ENCODE data around the gene CROT. TPM values are rescaled to one million over a fixed set of nuclear protein-coding genes. Genes with fewer than 3 reads are reported as not detected.
"Not testable (repeated sequence)": the region's sequence is repeated elsewhere in the genome, so short reads cannot be mapped to it uniquely, and the experiment has no call there.

The CROT gene
- total RNA-seq, 1 donor from 2014 or later = 8.8 TPM

DNA sequence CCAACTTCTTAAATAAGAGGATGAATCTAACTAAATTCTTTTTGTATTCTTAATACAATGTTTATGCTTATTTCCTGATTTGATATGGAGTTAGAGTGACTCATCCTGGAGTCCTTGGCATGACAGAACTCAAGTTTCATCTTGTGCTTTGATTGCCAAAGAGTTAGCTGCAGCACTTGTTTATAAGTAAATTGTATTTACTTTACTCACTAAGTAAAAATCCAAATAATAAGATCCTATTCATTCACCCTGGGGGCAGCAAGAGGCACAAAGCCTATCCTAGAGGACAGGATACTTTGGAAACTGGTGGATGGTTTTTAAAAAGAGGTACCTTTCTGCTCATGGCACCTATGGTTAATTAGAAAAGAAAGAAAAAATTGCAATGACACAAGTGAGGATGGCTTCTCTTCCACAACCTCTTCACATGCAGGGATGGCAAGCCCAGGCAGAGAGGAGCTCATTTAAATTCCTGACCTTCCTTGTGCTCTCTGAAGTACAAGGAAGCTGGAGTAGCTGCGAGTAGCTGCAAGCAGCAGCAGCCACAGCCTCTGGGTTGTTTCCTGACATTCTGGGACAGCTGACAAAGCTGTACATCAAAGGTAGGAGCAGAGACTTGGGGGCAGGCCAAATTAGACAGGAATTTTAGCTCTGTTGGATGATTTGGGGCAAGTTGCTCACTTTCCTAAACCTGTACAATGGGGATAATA lies 28.5 kb upstream of the CROT start:
- TF ChIP-seq, protein P1, sequence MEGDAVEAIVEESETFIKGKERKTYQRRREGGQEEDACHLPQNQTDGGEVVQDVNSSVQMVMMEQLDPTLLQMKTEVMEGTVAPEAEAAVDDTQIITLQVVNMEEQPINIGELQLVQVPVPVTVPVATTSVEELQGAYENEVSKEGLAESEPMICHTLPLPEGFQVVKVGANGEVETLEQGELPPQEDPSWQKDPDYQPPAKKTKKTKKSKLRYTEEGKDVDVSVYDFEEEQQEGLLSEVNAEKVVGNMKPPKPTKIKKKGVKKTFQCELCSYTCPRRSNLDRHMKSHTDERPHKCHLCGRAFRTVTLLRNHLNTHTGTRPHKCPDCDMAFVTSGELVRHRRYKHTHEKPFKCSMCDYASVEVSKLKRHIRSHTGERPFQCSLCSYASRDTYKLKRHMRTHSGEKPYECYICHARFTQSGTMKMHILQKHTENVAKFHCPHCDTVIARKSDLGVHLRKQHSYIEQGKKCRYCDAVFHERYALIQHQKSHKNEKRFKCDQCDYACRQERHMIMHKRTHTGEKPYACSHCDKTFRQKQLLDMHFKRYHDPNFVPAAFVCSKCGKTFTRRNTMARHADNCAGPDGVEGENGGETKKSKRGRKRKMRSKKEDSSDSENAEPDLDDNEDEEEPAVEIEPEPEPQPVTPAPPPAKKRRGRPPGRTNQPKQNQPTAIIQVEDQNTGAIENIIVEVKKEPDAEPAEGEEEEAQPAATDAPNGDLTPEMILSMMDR (IDR thresholded peaks at IDR 0.05; ENCODE audit: borderline replicate concordance) = no peak
- intact Hi-C loops (cut with micrococcal nuclease) = no loop called here
- no peak for DNase-seq
- peaks cover 14% of the 10 kb centered on the region for H3K9me3 ChIP-seq (replicated peaks)
- no peak overlapping the region for H3K27ac ChIP-seq (replicated peaks)
- H3K4me1 ChIP-seq = no peaks in the 10 kb centered on the region
- H3K4me3 ChIP-seq = no peak overlapping the region
- no peaks in the 10 kb centered on the region for H3K27me3 ChIP-seq (ENCODE audit: low read depth)
- no peaks in the 10 kb centered on the region for H3K36me3 ChIP-seq

DNA sequence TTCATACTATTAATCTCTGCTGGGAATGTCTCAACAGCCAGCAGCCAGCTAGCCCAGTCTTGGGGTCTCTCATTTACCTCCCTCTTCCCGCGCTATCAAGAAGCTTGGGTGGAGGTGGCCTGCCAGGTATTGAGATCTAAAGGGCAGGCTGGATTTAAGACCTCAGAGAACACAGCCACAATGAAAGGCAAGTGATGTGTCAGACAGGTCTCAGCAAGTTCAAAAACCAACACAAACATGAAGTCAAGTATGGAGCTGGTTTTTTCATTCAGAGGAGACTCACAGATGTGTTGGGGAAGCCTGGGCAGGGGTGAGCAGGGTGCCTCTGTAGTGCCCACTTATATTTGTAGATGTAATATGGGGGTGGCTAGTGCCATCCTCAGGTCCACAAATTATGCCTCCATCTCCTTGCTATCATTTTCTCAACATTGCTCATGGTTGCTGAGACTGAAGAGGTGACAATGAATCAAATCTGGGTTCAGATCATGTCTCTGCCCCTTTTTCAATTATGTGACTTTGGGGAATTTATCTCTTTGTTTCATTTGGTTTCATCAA lies 27.7 kb upstream of the CROT start:
- DNase-seq = no peak
- intact Hi-C loops (cut with micrococcal nuclease) = no loop called here
- TF ChIP-seq, protein P1 (IDR thresholded peaks at IDR 0.05; ENCODE audit: borderline replicate concordance) = no peak
- H3K27ac ChIP-seq (replicated peaks) = no peak overlapping the region
- H3K9me3 ChIP-seq (replicated peaks) = peaks cover 21% of the 10 kb centered on the region
- H3K36me3 ChIP-seq = peaks cover under 1% of the 10 kb centered on the region
- no peaks in the 10 kb centered on the region for H3K27me3 ChIP-seq (ENCODE audit: low read depth)
- H3K4me3 ChIP-seq = no peak overlapping the region
- H3K4me1 ChIP-seq = no peaks in the 10 kb centered on the region

DNA sequence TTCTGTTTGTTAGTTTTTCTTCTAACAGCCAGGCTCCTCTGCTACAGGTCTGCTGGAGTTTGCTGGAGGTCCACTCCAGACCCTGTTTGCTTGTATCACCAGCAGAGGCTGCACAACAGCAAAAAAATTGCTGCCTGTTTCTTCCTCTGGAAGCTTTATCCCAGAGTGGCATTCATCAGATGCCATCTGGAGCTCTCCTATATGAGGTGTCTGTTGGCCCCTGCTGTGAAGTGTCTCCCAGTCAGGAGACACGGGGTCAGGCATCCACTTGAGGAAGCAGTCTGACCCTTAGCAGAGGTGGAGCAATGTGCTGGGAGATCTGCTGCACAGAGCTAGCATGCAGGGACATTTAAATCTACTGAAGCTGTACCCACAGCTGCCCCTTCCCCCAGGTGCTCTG lies 26.7 kb upstream of the CROT start:
- peaks cover 31% of the 10 kb centered on the region for H3K9me3 ChIP-seq (replicated peaks)
- intact Hi-C loops (cut with micrococcal nuclease) = no loop called here
- no peaks in the 10 kb centered on the region for H3K4me1 ChIP-seq
- H3K4me3 ChIP-seq = no peak overlapping the region
- no peak overlapping the region for H3K27ac ChIP-seq (replicated peaks)
- no peak for DNase-seq
- no peaks in the 10 kb centered on the region for H3K27me3 ChIP-seq (ENCODE audit: low read depth)
- TF ChIP-seq, protein P1 (IDR thresholded peaks at IDR 0.05; ENCODE audit: borderline replicate concordance) = no peak
- peaks cover 10% of the 10 kb centered on the region for H3K36me3 ChIP-seq

DNA sequence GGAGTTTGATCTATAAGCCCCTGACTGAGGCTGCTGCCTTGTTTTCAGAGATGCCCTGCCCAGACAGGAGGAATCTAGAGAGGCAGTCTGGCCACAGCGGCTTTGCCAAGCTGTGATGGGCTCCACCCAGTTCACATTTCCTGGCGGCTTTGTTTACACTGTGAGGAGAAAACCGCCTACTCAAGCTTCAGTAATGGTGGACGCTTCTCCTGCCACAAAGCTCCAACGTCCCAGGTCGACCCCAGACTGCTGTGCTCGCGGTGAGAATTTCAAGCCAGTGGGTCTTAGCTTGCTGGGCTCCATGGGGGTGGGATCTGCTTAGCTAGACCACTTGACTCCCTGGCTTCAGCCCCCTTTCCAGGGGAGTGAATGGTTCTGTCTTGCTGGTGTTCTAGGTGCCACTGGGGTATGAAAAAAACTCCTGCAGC lies 26.3 kb upstream of the CROT start:
- intact Hi-C loops (cut with micrococcal nuclease); H3K27me3 ChIP-seq (ENCODE audit: low read depth); H3K4me3 ChIP-seq; H3K27ac ChIP-seq (replicated peaks); DNase-seq; H3K4me1 ChIP-seq: not testable (repeated sequence)
- Histone ChIP-seq H3K36me3 (peaks cover 15% of the 10 kb centered on the region), H3K9me3 (replicated peaks) (peaks cover 31% of the 10 kb centered on the region)

DNA sequence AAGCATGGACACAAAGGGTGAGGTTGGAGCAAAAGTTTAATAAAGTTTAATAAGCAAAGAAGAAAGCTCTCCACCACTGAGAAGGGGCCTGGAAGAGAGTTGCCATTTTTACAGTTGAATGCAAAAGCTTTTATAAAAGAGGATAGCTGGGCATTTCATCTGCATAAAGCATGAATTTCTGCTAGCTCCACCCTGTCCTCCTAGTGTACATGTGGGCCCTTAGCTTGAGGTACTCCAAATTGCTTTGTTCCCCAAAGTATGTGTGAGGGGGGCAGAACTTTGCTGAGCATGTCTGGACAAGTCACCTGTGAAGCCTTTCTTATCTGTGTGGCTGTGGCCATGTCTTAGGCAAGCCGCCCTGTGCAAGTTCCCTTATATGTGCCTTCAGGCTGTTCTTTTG lies 22.6 kb upstream of the CROT start:
- Histone ChIP-seq H3K9me3 (replicated peaks) (peaks cover 65% of the 10 kb centered on the region), H3K36me3 (peaks cover 48% of the 10 kb centered on the region), H3K4me3 (no peak overlapping the region), H3K27me3 (ENCODE audit: low read depth) (no peaks in the 10 kb centered on the region), H3K4me1 (no peaks in the 10 kb centered on the region), H3K27ac (replicated peaks) (no peak overlapping the region)
- intact Hi-C loops (cut with micrococcal nuclease) = no loop called here
- TF ChIP-seq, protein P1 (IDR thresholded peaks at IDR 0.05; ENCODE audit: borderline replicate concordance) = no peak
- no peak for DNase-seq

Measured in left ventricle myocardium inferior (tissue), 1 donor.